GM21576 (cell line): ENCODE data around the gene LRRC18.

Experiments used
- ATAC-seq: cut with Tn5 transposase; IDR thresholded peaks from one replicate; pipeline ENCODE4 v1.9.1; 2021; ENCODE audit warnings: mild to moderate bottlenecking, moderate library complexity; ENCODE audit not compliant: unreplicated experiment

The LRRC18 gene

DNA sequence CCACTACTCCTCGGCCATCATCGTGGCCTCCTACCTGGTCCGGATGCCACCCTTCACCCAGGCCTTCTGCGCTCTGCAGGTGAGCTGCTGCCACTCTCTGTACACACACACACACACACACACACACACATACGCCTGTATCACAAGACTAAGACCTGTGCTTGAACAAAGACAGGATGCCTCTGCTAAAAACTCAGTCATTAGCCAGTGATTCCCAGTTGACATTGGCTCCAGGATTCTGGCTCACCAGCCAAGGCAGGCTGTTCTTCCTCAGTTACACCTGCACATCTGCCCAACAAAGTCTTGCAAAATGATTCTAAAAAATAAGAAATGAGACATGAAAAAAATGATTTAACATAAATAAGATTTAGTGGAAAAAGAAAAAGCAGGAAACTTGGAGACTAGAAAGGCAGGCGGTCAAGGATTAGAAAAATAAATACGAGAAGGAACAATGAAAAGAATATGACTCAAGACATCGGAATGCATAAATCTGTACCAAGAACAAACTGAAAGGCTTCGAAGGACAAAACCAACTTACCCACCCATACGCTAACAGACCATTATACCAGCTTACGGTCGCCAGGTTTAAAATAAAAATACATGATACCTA is 7.4 kb upstream of the LRRC18 start:
- no peak for ATAC-seq

DNA sequence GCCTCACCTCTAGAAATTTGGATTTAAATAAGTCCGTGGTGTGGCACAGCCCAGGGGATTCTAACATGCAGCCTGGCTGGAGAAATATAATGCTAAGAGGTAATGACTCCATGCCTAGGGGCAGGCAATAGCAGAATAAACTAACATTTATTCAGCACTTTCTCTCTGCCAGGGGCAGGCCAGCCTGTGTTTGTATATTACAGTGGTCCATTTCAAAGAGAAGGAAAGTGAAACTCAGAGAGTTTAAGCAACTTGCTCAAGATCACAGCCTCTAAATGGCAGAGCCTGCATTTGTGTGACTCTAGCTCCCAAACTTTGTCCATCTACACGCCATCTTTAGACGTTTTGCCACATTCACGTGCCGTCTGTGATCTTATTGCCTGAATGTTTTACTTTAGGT is 6.7 kb upstream of the LRRC18 start:
- no peak for ATAC-seq

DNA sequence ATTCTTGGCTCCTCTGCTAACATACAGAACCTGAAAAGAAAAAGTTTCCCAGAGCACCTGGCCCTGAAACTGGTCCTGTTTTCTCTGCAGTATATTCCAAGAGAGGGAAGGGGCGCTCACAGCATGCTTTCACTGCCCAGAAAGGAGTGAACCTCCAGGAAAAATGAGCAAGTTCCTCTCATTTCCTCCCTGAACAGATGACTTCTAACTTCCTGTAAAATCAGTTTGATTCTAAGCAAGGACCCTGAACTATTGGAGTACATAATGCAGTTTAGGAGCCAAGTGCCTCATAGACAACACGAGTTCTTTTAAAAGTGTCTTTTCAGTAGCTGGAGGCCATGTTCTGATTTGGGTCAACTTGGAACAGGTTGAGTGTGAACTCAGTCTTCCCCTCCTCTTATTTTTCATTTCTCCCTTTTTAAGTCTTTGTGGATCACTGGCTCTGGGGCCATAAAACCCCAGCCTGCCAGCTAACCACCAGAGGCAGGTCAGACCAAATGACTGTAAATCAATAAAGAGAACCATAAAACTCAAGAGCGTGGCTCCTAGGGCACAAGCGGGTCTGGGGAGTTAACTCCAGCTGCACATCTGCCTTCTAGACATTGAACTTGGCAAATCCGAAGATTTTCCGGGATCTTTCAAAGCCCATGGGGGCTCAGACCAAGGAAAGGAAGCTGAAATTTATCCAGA is 5.9 kb upstream of the LRRC18 start:
- no peak for ATAC-seq

DNA sequence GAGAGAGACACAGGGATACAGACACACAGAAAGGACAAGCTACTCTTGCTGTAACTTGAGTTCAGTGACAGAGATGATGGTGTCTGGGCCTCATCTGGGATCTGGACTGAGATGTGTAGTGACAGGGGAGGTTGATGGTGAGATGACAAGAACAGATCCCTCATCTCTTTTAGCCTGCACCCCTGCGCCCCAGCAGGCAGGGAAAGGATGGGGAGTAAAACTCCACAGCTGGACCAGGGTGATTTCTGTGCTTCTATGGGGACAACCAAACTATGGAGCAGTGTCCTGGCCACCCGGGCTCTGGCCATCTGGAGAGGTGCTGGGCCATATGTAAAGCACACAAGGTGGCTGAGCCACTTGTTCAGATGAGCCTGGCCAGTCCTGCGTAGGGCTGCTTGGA is 4.5 kb upstream of the LRRC18 start:
- ATAC-seq, result no peak

DNA sequence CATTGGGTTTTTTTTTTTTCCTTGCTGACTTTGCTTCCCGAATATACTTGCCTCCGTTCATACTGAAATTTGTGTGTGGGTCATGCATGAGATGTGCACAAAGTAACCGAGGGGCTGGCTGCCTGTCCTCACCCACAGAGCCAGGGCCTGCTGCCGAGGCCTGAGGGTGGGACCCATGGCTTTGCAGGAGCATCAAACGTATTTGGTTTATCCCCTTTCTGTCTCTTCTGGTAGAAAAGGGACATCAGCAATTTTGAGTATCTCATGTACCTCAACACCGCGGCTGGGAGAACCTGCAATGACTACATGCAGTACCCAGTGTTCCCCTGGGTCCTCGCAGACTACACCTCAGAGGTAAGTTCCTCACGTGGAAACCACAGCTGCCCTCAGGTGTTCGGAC is 3.5 kb upstream of the LRRC18 start:
- ATAC-seq, result no peak

DNA sequence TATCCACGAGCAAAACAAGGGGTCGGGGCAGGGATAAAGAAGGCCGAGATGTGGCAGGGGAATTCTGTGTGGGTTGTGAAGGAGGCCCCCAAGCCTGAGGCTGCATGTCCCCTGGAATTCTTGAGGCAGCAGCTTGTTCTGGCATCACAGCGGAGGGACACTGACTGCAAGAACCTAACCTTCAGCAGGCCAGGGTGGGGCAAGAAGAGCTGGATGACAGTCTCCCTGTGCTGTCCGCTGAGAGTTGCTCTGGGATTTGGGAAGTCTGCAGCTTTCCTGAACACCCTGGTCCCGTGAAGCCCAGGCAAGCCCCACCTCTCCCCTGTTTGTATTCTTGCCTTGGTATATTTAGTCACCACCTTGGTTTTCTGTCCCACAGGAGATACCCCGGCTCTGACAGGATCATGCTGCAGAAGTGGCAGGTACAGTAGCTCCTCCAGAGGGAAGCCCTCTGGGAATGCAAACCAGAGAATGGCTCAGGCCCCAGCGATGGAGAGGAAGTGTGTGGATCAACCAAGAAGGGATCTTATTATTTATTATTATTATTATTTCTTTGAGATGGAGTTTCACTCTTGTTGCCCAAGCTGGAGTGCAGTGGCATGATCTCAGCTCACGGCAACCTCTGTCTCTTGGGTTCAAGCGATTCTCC is 1.9 kb upstream of the LRRC18 start:
- ATAC-seq, result no peak

DNA sequence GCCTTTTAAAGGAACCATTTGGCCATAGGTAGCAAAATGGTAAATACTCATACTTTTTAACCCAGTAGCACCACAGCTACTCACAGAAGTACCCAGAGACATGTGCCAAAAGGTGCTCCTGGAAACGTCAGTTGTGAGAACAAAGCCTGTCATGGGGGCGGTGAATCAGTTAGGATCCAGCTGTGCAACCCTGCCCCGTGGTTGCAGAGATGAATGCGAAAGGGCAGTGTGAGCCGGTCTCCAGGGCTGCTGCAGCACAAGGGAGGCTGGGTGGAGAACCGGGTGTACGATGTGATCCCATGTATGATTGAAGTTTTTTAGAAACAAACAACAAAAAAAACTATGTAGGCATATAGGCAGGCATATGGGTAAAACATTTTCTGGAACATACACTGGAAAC is 1.3 kb upstream of the LRRC18 start:
- no peak for ATAC-seq

DNA sequence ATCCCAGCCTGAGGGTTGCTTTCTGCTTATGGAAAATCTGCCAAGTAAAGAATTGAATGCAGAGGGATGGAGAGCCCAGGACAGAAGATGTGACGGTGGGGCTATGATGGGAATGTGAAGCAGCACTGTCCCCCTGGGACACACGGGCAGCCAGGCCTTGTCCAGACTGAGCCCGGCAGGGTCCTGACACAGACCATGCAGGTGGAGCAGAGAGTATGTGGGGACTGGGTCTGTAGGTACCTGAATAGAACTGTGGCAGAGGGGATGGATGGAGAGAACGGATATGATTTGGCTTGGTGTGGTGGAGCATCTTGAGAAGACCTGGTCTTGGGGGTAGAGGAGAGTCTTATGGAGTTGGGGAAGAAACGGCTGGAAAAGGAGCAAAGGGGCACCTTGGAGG is 732 bp upstream of the LRRC18 start:
- no peak for ATAC-seq

DNA sequence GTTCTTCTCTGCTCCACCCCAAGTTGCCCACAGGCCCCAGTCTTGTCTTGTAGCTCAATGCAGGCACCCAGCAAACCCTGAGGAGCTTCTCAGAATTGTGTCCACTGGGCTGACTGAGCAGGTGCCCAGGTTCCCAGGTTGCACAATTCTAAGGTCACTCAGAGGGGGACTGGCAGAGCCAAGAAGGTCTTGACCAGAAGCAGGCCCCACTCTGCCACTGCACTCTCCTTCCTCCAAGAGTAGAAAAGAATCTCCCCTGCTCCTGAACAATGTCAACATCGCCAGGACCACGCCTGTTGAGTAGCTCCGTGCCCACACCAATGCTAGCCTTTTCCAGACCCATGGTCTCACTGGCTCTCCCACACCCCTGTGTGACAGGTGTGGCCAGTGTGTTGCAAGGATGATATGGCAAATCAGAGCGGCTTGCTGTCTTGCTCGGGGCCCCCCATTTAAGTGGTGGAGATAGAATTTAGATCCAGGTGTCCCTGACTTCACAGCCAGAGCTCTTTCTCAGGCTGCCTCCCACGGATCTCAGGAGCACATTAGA is 577 bp downstream of the LRRC18 start:
- ATAC-seq, result no peak

DNA sequence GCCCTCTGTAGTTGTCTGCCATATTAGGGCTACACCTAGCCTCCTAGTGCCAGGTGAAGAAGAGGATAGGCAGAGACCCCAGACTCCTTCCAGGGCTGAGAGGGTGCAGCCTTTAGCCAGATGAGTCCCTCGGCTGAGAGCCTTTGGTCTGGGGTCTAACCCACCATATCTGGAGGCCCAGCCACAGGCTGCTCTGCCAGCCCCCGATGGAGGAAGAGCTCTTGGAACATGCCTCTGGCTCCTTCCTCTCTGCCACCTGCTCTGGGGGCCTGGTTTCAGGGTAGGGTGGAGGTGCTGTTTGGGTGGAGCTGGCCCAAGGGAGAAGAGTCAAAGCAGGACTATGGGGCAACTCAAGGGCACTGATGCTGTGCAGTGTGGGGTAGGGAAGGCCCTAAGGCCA is 1.4 kb downstream of the LRRC18 start:
- ATAC-seq, result no peak

DNA sequence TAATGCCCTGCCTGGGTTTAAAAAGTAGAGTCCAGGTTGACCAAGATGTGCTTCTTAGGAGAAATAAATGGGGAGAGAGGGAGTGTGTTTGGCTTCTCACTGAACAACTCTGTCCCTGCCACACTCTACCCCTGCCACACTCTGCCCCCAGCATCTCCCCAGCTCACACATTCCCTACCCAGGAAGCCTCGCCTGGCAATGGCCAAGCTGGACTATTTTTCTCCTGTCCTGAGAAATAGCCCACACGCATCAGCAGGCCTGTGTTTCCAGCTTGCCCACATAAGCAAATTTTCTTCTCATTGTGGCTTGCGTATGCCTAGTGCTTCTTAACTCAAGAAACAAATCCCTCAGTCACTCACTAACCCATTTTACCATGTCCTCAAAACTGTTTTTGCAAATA is 1.8 kb downstream of the LRRC18 start:
- ATAC-seq, result no peak

DNA sequence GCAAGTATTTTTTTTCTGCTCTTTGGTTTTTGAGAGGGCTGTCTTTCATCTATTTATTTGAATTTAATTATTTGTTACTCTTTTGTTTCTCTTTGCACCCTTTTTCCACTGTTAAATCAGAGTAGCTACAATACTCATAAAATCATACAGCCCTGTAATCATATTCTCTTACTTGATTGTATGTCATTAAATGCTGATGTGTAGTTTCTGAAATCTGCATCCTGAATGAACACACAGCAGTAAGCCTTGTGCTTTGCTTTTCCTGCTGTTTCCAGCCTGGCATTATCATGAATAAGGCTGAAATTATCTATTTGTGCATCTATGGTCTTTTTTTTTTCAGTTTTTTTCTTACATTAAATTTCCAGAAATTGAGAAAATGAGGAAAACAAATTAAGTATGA is 4.1 kb downstream of the LRRC18 start:
- no peak for ATAC-seq

DNA sequence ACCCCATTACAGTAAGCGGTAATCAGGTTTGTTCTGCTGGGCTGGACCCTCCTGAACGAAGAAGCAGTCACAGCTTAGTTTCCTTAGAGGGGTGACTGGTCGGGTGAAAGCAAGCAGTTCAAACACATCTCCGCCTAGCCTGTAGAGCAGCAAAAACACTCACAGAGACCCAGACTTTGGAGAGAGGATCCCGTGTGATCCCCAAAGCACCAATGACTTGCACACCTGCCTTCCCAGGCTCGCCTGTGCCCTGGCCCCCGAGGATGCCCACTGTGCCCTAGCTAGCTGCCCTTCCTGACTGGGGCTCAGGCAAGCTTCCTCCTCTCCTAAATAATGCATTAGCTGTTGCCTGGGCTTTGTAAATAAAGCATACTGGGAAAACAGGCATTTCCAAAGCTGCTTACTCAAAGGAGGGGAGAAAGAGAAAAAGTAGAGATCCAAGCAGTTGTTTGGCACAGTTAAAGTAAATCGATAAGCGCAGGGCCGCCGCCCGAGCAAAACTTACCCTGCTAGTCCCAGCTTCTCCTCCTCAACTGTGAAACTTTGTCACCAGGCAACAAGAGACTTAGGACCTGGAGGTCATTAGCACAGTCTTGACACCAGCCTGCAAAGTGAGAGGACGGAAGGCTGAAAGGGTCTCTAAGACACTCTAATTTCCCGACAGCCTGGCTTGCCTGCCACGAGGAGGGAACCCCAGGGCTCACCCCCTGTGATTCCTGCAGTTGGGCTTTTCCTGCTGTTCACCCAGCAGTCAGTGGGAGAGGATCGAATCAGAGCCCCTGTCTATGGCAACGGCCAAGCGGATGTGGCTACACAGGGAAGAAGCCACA is 4.8 kb downstream of the LRRC18 start:
- no peak for ATAC-seq

DNA sequence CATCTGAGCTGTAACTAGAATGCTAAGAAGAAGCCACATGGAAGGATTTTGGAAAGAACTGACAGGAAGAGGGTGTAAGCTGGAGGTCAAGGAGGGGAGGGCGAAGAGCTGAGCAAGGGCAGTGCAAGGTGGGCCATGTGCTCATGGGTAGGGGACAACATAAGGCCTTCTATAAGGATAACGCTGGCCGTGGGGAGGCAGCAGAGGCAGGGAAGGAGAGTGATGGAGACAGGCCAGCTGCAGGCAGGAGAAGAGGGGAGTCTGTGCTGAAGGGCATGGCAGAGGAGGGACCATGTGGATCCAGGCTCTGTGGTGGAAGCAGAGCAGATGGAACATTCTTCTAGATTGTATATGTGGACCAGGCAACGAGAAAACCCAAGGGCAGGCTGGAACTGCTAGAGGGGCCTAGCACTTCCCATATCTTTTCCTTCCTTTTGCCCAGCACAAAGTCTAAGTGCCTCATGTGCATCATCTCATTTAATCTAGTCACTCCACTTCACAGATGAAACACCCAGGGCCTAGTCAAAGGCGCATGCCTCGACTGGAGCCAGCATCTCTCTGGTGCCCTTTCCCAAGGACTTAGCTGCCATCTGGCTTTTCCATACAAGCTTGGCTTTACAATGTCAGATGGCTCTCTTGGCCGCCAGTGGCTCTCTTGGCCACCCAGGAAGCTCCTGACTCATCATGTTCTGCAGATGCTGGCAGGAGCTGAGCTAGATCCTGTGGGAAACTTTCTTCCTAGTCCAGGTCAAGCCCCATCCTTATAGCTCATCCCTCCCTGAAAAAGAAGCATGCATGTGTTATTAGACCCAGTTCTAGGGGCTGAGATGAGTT is 6.6 kb downstream of the LRRC18 start:
- ATAC-seq, result no peak

DNA sequence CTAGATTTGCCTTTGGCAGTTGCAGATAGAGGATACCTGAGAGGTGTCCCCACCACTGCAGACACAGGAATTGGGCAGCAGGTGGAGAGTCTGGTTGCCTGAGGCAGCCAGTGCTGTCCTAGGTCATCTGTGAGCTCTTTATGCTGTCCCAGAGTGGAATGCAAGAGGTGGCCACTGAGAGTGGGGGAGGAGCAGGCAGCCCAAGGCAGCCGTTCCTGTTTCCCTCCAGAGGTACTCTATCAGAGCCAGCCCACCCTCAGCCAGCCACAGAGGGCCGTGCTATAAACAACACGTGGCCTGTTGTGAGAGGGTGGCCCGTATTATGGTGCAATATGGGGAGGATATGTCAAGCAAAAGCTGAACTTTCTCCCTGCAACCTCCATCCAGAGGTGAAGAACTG is 8.5 kb downstream of the LRRC18 start:
- ATAC-seq, result no peak

DNA sequence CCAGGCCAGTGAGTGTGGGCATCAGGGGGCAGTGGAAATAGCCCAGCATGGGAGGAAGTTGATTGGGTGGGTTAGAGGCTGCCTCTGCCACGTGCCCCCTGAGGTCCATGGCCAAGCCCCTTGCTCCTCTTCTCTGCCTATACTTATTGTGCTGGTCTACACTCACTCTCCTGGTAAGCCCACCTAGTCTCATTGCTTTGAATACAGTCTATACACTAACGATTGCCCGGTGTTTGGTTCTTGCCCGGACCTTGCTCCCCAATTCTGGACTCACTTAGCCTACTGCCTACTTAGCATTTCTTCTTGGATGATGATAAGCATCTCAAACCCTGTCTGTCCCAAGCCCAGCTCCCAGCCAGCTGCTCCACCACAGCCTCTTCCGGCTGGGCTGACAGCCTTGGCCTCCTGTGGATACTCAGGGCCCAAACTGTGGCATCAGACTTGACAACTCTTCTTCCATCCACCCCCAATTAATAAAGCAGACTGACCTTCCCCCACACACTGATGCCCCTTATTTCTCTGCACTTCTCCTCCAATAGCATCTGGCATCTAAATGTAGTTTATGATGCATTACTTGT is 10.1 kb downstream of the LRRC18 start:
- ATAC-seq, result no peak

DNA sequence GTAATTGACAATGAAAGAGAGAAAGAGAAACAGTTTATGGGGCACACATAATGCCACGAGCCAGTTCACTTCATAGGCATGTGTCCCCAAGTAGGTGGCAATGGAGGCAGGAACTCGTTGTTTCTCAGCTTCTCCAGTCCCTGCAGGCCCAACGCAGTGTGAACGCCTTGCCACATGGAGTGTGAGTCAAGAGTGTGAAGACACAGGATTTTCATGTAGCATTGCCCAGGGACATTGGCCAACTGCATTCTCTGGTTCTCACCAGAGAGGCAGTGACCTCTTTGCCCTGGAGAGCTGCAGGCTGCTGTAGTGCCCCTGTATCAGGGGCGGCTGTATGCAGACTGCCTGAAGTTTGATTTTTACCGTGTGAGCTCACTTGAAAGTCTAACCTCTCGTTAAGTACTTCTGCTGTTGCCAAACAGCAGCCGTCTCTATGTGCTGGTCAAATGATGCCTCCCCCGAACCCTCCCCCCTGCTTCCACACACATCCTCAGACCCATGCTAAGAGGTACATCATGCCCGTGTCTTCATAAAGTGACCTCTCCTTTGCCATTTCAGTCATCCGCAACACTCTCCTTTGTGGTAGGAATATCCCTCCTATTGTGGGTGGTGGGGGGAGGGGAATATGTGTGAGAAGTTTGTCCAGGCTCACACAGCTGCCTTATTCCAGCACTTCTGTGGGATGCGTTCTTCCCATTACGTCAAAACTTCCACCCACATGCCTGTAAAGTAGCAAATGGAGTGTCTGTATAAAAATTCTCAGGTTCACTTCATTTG is 12.7 kb downstream of the LRRC18 start:
- ATAC-seq, result no peak

DNA sequence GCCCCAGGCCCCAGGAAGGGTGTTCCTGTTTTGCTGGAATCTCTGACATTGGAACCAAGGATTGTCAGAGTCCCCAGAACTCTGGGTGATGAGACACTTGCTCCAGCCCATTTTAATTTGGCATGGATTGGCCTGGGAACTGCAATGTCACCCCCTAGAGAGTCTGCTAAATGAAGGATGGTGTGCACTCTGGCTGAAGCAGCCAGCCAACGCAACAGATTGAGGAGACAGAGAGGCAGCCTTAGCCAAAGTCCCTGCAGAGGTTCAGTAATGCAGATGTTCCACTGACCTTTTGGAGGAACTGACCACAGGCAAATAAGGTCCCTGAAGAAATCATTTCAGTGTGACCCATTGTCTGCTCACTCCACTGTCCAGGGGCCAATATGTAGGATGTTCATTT is 13.4 kb downstream of the LRRC18 start:
- ATAC-seq, result no peak

DNA sequence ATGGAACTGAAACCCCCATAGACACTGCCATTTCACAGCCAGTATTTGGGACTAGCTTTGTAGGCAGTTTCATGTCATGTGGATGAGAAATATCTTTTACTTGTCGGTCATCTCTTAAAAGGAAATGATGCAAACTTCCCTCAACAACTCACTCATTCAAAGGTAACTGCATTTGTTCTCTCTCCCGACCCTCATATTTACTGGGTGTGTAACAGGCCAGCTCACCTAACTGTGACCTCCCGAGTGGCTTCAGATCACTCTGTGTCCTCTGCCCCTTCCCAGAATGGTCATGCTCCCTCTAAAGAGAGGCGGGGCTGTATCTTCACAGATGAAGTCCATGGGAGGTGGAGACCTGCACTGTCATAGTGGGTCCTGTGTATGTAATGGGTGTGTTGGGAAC is 14.7 kb downstream of the LRRC18 start:
- ATAC-seq, result no peak
